CD8-positive, alpha-beta memory T cell (primary cell): Measurements from ENCODE around the gene NLRP1. TPM values are rescaled to one million over a fixed set of nuclear protein-coding genes. Genes with fewer than 3 reads are reported as not detected.
A peak's percentile ranks its signal among the peaks of the same experiment; 100 is the strongest.

Experiments used
- CTCF ChIA-PET: fragments of 350-600 bp; sonication (Branson Sonifier 250); formaldehyde crosslinking; loops from one replicate; lab custom pipeline; 2021; ENCODE audit warnings: antibody characterized with exemption; lab: Charles Lee
- POLR2A ChIA-PET: fragments of 350-600 bp; sonication (Branson Sonifier 250); formaldehyde crosslinking; loops from one replicate; lab custom pipeline; 2021; ENCODE audit warnings: antibody characterized with exemption; lab: Charles Lee
- DNase-seq, 5 donors: peaks; one replicate each; pipeline versions ENCODE4 v3.0.0 to v3.0.0-alpha.2; 2020 to 2022; ENCODE audit warnings: mixed read lengths in 1 of 5
- H3K27ac ChIP-seq: one replicate; pipeline ENCODE4 v1.7.0; 2013; ENCODE audit warnings: low read depth, mild to moderate bottlenecking, low read length, moderate library complexity
- H3K27me3 ChIP-seq: 2 replicates; pipeline ENCODE4 v1.7.0; 2013; ENCODE audit warnings: low read length, mild to moderate bottlenecking; ENCODE audit not compliant: insufficient read depth, poor library complexity, severe bottlenecking
- H3K36me3 ChIP-seq: 2 replicates; pipeline ENCODE4 v1.7.0; 2013; ENCODE audit warnings: mild to moderate bottlenecking, low read length, moderate library complexity; ENCODE audit not compliant: insufficient read depth
- H3K4me1 ChIP-seq: 2 replicates; pipeline ENCODE4 v1.7.0; 2013; ENCODE audit warnings: mild to moderate bottlenecking, low read length, moderate library complexity; ENCODE audit not compliant: insufficient read depth
- H3K4me3 ChIP-seq: 2 replicates; pipeline ENCODE4 v1.7.0; 2013; ENCODE audit warnings: mild to moderate bottlenecking, low read length
- H3K9me3 ChIP-seq: 2 replicates; pipeline ENCODE4 v1.7.0; 2013; ENCODE audit warnings: mild to moderate bottlenecking, low read length
- H3K27ac Mint-ChIP-seq, 8 donors: one replicate each; pipeline ENCODE4 v1.8.0; 2020 to 2021; ENCODE audit warnings: mixed read lengths in 8 of 8, mild to moderate bottlenecking in 6 of 8, inconsistent platforms in 3 of 8, moderate library complexity in 3 of 8
- H3K27me3 Mint-ChIP-seq, 2 donors: one replicate each; pipeline ENCODE4 v1.8.0; 2020 to 2021; ENCODE audit warnings: mixed read lengths in 2 of 2, mild to moderate bottlenecking in 1 of 2, moderate library complexity in 1 of 2
- H3K36me3 Mint-ChIP-seq, 3 donors: one replicate each; pipeline ENCODE4 v1.8.0; 2020 to 2021; ENCODE audit warnings: mixed read lengths in 3 of 3, inconsistent platforms in 1 of 3, mild to moderate bottlenecking in 1 of 3
- H3K4me1 Mint-ChIP-seq, 3 donors: one replicate each; pipeline ENCODE4 v1.8.0; 2020 to 2021; ENCODE audit warnings: mixed read lengths in 3 of 3, inconsistent platforms in 1 of 3, mild to moderate bottlenecking in 1 of 3
- H3K4me3 Mint-ChIP-seq, 7 donors: one replicate each; pipeline ENCODE4 v1.8.0; 2020 to 2021; ENCODE audit warnings: mixed read lengths in 7 of 7, mild to moderate bottlenecking in 6 of 7, moderate library complexity in 4 of 7, inconsistent platforms in 2 of 7
- H3K9me3 Mint-ChIP-seq, 5 donors: one replicate each; pipeline ENCODE4 v1.8.0; 2020 to 2022; ENCODE audit warnings: mixed read lengths in 5 of 5, mild to moderate bottlenecking in 3 of 5, moderate library complexity in 2 of 5, inconsistent platforms in 1 of 5
- polyA plus RNA-seq: library from polyadenylated mRNA; unstranded; fragments of 300-500 nt; fragmentation: Illumina TruSeq; gene quantifications from one replicate; pipeline ENCODE4 v1.2.3, GENCODE V29; 2021
- total RNA-seq, 2 experiments: library from RNA; stranded (reverse); gene quantifications; one replicate each; pipeline ENCODE4 v1.2.3, GENCODE V29; 2021

NLRP1 gene
- total and polyA plus RNA-seq, 3 experiments from 2014 or later, result 33.8 to 37.6 (median 35.2) TPM

- Mint-ChIP-seq H3K36me3 (peaks cover 0 to 26% (median 9%) of the 10 kb centered on the region in 3 donors), H3K4me3 (peak overlapping the region; percentile 89 to 96 (median 95)), H3K27me3 (peaks cover 0 to 1% of the 10 kb centered on the region in 2 donors), H3K9me3 (no peaks in the 10 kb centered on the region), H3K4me1 (peaks cover 21 to 27% (median 22%) of the 10 kb centered on the region in 3 donors), H3K27ac (peak overlapping the region in 5 of 8 donors; percentile 3 to 96 (median 62))
- no peak for DNase-seq
- no peaks in the 10 kb centered on the region for H3K9me3 ChIP-seq
- ChIA-PET POLR2A (interaction anchor here (0.6 to 2.7 kb wide), 4 partner anchors 11 to 31 kb away, joined by 3 to 21 read pairs (median 4); partner anchors contain the start of genes DERL2 and MIS12), CTCF (interaction anchor here (0.8 to 2.2 kb wide), 4 partner anchors 13 to 60 kb away, joined by 3 to 10 read pairs (median 4); partner anchors contain the start of genes DERL2 and MIS12)
- H3K27me3 ChIP-seq, result no peaks in the 10 kb centered on the region
- H3K4me1 ChIP-seq, result peaks cover 10% of the 10 kb centered on the region
- peak overlapping the region; percentile 47 for H3K4me3 ChIP-seq
- H3K36me3 ChIP-seq, result no peaks in the 10 kb centered on the region
- no peak overlapping the region for H3K27ac ChIP-seq
These were observed 84.7 kb downstream of the NLRP1 start for GRCh38 chr17:5499476-5500231.

DNA sequence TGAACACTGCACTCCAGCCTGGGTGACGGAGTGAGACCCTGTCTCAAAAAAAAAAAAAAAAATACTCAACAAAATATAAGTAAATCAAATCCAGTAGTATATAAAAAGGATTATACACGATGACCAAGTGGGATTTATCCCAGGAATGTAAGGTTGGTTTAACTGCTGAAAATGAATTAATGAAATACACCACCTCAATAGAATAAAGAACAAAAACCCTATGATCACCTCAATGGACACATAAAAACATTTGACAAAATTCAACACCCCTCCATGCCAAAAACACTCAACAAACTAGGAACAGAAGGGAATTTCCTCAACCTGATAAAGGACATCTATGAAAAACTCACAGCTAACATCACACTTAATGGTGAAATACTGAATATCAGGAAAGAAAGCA, 91.3 kb downstream of the NLRP1 start:
- ChIA-PET CTCF (no interaction called here), POLR2A (no interaction called here)
- H3K4me3 ChIP-seq, result no peak overlapping the region
- H3K9me3 ChIP-seq, result no peaks in the 10 kb centered on the region
- peaks cover 0 to under 1% of the 10 kb centered on the region in 2 donors for H3K27me3 Mint-ChIP-seq
- no peak overlapping the region for H3K27ac ChIP-seq
- peaks cover 6 to 14% (median 8%) of the 10 kb centered on the region in 3 donors for H3K4me1 Mint-ChIP-seq
- H3K36me3 Mint-ChIP-seq, result peaks cover 3 to 25% (median 7%) of the 10 kb centered on the region in 3 donors
- H3K4me1 ChIP-seq, result peaks cover 3% of the 10 kb centered on the region
- H3K36me3 ChIP-seq, result peaks cover 18% of the 10 kb centered on the region
- H3K9me3 Mint-ChIP-seq, result no peaks in the 10 kb centered on the region
- H3K27ac Mint-ChIP-seq, result no peak overlapping the region
- no peak overlapping the region for H3K4me3 Mint-ChIP-seq
- DNase-seq, result no peak
- no peaks in the 10 kb centered on the region for H3K27me3 ChIP-seq

DNA sequence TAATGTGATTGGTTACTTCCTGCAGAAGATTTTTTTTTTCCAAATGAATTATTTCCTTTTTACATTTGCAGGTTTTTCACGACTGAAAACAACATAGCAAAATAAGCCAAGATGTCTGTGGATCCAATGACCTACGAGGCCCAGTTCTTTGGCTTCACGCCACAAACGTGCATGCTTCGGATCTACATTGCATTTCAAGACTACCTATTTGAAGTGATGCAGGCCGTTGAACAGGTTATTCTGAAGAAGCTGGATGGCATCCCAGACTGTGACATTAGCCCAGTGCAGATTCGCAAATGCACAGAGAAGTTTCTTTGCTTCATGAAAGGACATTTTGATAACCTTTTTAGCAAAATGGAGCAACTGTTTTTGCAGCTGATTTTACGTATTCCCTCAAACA, 95.6 kb downstream of the NLRP1 start:
- peaks cover 0 to 3% of the 10 kb centered on the region in 2 donors for H3K27me3 Mint-ChIP-seq
- DNase-seq, result no peak
- H3K27ac Mint-ChIP-seq, result peak overlapping the region in 3 of 8 donors; percentile 95 to 99 (median 96)
- Histone ChIP-seq H3K27ac (no peak overlapping the region), H3K9me3 (no peaks in the 10 kb centered on the region), H3K27me3 (no peaks in the 10 kb centered on the region), H3K36me3 (peaks cover 25% of the 10 kb centered on the region), H3K4me3 (no peak overlapping the region), H3K4me1 (peaks cover 29% of the 10 kb centered on the region)
- peaks cover 30 to 48% (median 44%) of the 10 kb centered on the region in 3 donors for H3K4me1 Mint-ChIP-seq
- CTCF ChIA-PET, result no interaction called here
- POLR2A ChIA-PET, result interaction anchor here (1.6 kb wide), 1 partner anchor 12 kb away, joined by 4 read pairs; a partner anchor contains a TSS
- H3K36me3 Mint-ChIP-seq, result peaks cover 3 to 58% (median 9%) of the 10 kb centered on the region in 3 donors
- no peaks in the 10 kb centered on the region for H3K9me3 Mint-ChIP-seq
- H3K4me3 Mint-ChIP-seq, result peak overlapping the region in 3 of 7 donors; percentile 41 to 89 (median 70)

- Histone ChIP-seq H3K27me3 (no peaks in the 10 kb centered on the region), H3K9me3 (no peaks in the 10 kb centered on the region), H3K36me3 (peaks cover 39% of the 10 kb centered on the region), H3K27ac (peak within 1 kb of the TSS; percentile 97), H3K4me3 (peak within 1 kb of the TSS; percentile 92), H3K4me1 (peaks cover 31% of the 10 kb centered on the region)
- ChIA-PET POLR2A (interaction anchor here (0.8 to 3.0 kb wide), 6 partner anchors 10 to 67 kb away, joined by 3 to 21 read pairs (median 6); partner anchors contain the start of genes C1QBP, DHX33, NUP88 and RPAIN), CTCF (interaction anchor here (1.6 to 3.1 kb wide), 3 partner anchors 15 to 48 kb away, joined by 5 to 10 read pairs (median 7); partner anchors contain the start of gene C1QBP)
- H3K9me3 Mint-ChIP-seq, result no peaks in the 10 kb centered on the region
- H3K4me3 Mint-ChIP-seq, result peak within 1 kb of the TSS; percentile 89 to 98 (median 96)
- DNase-seq, result peak; percentile 97 to 99 (median 98)
- peaks cover 3 to 80% (median 13%) of the 10 kb centered on the region in 3 donors for H3K36me3 Mint-ChIP-seq
- peak within 1 kb of the TSS; percentile 95 to 99 (median 98) for H3K27ac Mint-ChIP-seq
- peaks cover 0 to 3% of the 10 kb centered on the region in 2 donors for H3K27me3 Mint-ChIP-seq
- peaks cover 41 to 68% (median 66%) of the 10 kb centered on the region in 3 donors for H3K4me1 Mint-ChIP-seq
These were observed 97.8 kb downstream of the NLRP1 start, which contains the start of gene MIS12 for GRCh38 chr17:5486206-5487124. Gene MIS12 (plus strand): TSS chr17:5486566. CDS start chr17:5488863, 2,297 bp downstream.

GRCh38 chr17:5485270-5486205, 98.8 kb downstream of the NLRP1 start, which contains the start of gene DERL2:
Gene DERL2 (minus strand): TSS chr17:5486178. CDS start chr17:5486161, 17 bp downstream.
- Mint-ChIP-seq H3K27me3 (peaks cover 0 to 3% of the 10 kb centered on the region in 2 donors), H3K27ac (peak within 1 kb of the TSS; percentile 95 to 99 (median 98)), H3K36me3 (peaks cover 3 to 87% (median 13%) of the 10 kb centered on the region in 3 donors), H3K4me1 (peaks cover 44 to 74% (median 73%) of the 10 kb centered on the region in 3 donors), H3K9me3 (no peaks in the 10 kb centered on the region), H3K4me3 (peak within 1 kb of the TSS; percentile 89 to 98 (median 96))
- ChIA-PET POLR2A (interaction anchor here (0.6 to 3.0 kb wide), 6 partner anchors 11 to 64 kb away, joined by 3 to 21 read pairs (median 6); partner anchors contain the start of genes C1QBP and DHX33), CTCF (interaction anchor here (0.8 to 3.1 kb wide), 7 partner anchors 14 to 236 kb away, joined by 3 to 10 read pairs (median 4); partner anchors contain the start of gene C1QBP)
- Histone ChIP-seq H3K36me3 (peaks cover 48% of the 10 kb centered on the region), H3K27me3 (no peaks in the 10 kb centered on the region), H3K4me1 (peaks cover 31% of the 10 kb centered on the region), H3K9me3 (no peaks in the 10 kb centered on the region), H3K27ac (peak within 1 kb of the TSS; percentile 97), H3K4me3 (peak within 1 kb of the TSS; percentile 92)
- peak in 1 of 5 donors; percentile 2 for DNase-seq

- H3K27me3 ChIP-seq, result no peaks in the 10 kb centered on the region
- ChIA-PET POLR2A (no interaction called here), CTCF (interaction anchor here (1.2 to 1.5 kb wide), 2 partner anchors 42 to 60 kb away, joined by 3 read pairs; partner anchors contain the start of gene C1QBP)
- peaks cover 40 to 81% (median 59%) of the 10 kb centered on the region in 3 donors for H3K4me1 Mint-ChIP-seq
- peak overlapping the region in 2 of 8 donors; percentile 62 to 84 for H3K27ac Mint-ChIP-seq
- no peak overlapping the region for H3K27ac ChIP-seq
- peaks cover 17% of the 10 kb centered on the region for H3K4me1 ChIP-seq
- H3K9me3 ChIP-seq, result no peaks in the 10 kb centered on the region
- no peak for DNase-seq
- no peak overlapping the region for H3K4me3 ChIP-seq
- no peak overlapping the region for H3K4me3 Mint-ChIP-seq
- H3K36me3 ChIP-seq, result peaks cover 70% of the 10 kb centered on the region
- peaks cover 14 to 93% (median 20%) of the 10 kb centered on the region in 3 donors for H3K36me3 Mint-ChIP-seq
- no peaks in the 10 kb centered on the region for H3K9me3 Mint-ChIP-seq
- H3K27me3 Mint-ChIP-seq, result peaks cover 0 to 2% of the 10 kb centered on the region in 2 donors
These were observed 102.9 kb downstream of the NLRP1 start for GRCh38 chr17:5481451-5481850.
